Gastrocnemius medialis (tissue), 4 donors: ENCODE results near the gene SLC49A4.

ENCODE experiments used
- CTCF ChIP-seq, 5 experiments: fragments of 450-650 bp in 3 of 5; fragments of 200-600 bp in 2 of 5; sonication (generic) in 2 of 5; IDR thresholded peaks in 4 of 5; conservative IDR thresholded peaks in 1 of 5; 1 replicate in 4 of 5; 2 replicates in 1 of 5; pipeline ENCODE4 v1.5.1; 2016 to 2019; ENCODE audit warnings: antibody characterized with exemption in 5 of 5, mild to moderate bottlenecking in 3 of 5, moderate library complexity in 3 of 5
- POLR2A ChIP-seq, 2 donors: fragments of 450-650 bp; IDR thresholded peaks; one replicate each; pipeline ENCODE4 v1.6.1; 2017; ENCODE audit warnings: antibody characterized with exemption in 2 of 2, mild to moderate bottlenecking in 2 of 2, moderate library complexity in 2 of 2

DNA sequence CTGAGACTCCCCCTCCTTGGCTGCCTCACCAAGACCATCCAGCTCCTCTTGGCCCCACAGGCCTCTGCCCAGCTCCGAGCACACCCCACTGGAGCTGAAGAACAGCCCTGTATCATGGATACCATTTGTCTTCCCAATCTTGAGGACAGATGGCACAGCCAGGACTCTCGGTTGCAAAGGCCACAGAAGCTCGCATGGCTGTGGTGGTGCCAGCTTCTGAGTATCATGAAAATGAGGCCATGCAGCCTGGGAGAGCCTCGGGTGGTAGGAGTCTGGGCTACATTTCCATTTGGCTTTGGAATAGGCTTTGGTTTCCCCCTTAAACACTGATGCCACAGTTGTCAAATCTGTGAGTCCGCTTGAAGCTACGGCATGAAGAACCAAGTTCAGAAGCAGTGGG lies 126.1 kb downstream of the SLC49A4 start:
- TF ChIP-seq POLR2A (IDR thresholded peaks at IDR 0.05) (no peak), CTCF (IDR thresholded peaks at IDR 0.05 in 4 of 5, conservative IDR thresholded peaks at IDR 0.05 in 1 of 5) (no peak)
